ENCODE data around the gene LARGE1.

Gene LARGE1

GRCh38 chr22:33811208-33811607, 109.1 kb downstream of the LARGE1 start:
- DNase-seq: no peak

- DNase-seq: no peak
These were observed 112.8 kb downstream of the LARGE1 start for GRCh38 chr22:33807470-33807869.

GRCh38 chr22:33806191-33806590, 114.1 kb downstream of the LARGE1 start:
- DNase-seq: no peak

GRCh38 chr22:33803371-33804282, 116.6 kb downstream of the LARGE1 start:
- DNase-seq: no peak

GRCh38 chr22:33798401-33798800, 121.9 kb downstream of the LARGE1 start:
- DNase-seq: no peak

GRCh38 chr22:33796494-33796893, 123.8 kb downstream of the LARGE1 start:
- no peak for DNase-seq

GRCh38 chr22:33793475-33793874, 126.8 kb downstream of the LARGE1 start:
- DNase-seq: no peak

GRCh38 chr22:33792832-33793231, 127.4 kb downstream of the LARGE1 start:
- DNase-seq: no peak

- DNase-seq: no peak
These were observed 130.5 kb downstream of the LARGE1 start for GRCh38 chr22:33789690-33790253.

GRCh38 chr22:33788927-33789326, 131.3 kb downstream of the LARGE1 start:
- no peak for DNase-seq

GRCh38 chr22:33787645-33788456, 132.4 kb downstream of the LARGE1 start:
- no peak for DNase-seq

- no peak for DNase-seq
These were observed 134.1 kb downstream of the LARGE1 start for GRCh38 chr22:33786149-33786548.

- DNase-seq: no peak
These were observed 134.8 kb downstream of the LARGE1 start for GRCh38 chr22:33785283-33785968.

- no peak for DNase-seq
These were observed 138.9 kb downstream of the LARGE1 start for GRCh38 chr22:33781411-33781810.

GRCh38 chr22:33780531-33781136, 139.6 kb downstream of the LARGE1 start:
- no peak for DNase-seq

GRCh38 chr22:33779243-33779642, 141.0 kb downstream of the LARGE1 start:
- no peak for DNase-seq

- DNase-seq: no peak
These were observed 143.8 kb downstream of the LARGE1 start for GRCh38 chr22:33776491-33776890.

- no peak for DNase-seq
These were observed 145.5 kb downstream of the LARGE1 start for GRCh38 chr22:33774781-33775180.

- no peak for DNase-seq
These were observed 147.5 kb downstream of the LARGE1 start for GRCh38 chr22:33772745-33773144.

GRCh38 chr22:33771136-33771535, 149.1 kb downstream of the LARGE1 start:
- DNase-seq: no peak

- no peak for DNase-seq
These were observed 149.6 kb downstream of the LARGE1 start for GRCh38 chr22:33770723-33771122.

- no peak for DNase-seq
These were observed 154.2 kb downstream of the LARGE1 start for GRCh38 chr22:33766091-33766490.

- DNase-seq: no peak
These were observed 161.3 kb downstream of the LARGE1 start for GRCh38 chr22:33758961-33759360.

All from CD4-positive, alpha-beta T cell treated with Interferon gamma for 1 hour (primary cell).